Right atrium auricular region (tissue), 2 donors: ENCODE data around the gene SLIT3. TPM values are rescaled to one million over a fixed set of nuclear protein-coding genes. Genes with fewer than 3 reads are reported as not detected.

ENCODE experiments used
- DNase-seq: peaks from one replicate; pipeline ENCODE4 v3.0.0-alpha.2; 2019; ENCODE audit warnings: low spot score
- H3K27ac ChIP-seq, 2 donors: fragments of 200-600 bp; sonication (generic); 1 replicate in 1 of 2; 2 replicates in 1 of 2; pipeline ENCODE4 v1.5.1; 2016 to 2019
- H3K27me3 ChIP-seq, 2 donors: fragments of 200-600 bp; sonication (generic); one replicate each; pipeline versions ENCODE4 v1.5.1 to v1.6.0; 2017 to 2019
- H3K36me3 ChIP-seq: fragments of 200-600 bp; sonication (generic); one replicate; pipeline ENCODE4 v1.5.1; 2016
- H3K4me1 ChIP-seq, 2 donors: fragments of 200-600 bp; sonication (generic); one replicate each; pipeline versions ENCODE4 v1.5.1 to v1.6.0; 2017 to 2019
- H3K4me3 ChIP-seq, 2 donors: fragments of 200-600 bp; sonication (generic); 1 replicate in 1 of 2; 2 replicates in 1 of 2; pipeline ENCODE4 v1.5.1; 2017 to 2019; ENCODE audit warnings: mild to moderate bottlenecking in 1 of 2, moderate library complexity in 1 of 2
- H3K9me3 ChIP-seq, 2 donors: fragments of 200-600 bp; sonication (generic); one replicate each; pipeline ENCODE4 v1.5.1; 2019
- CTCF ChIP-seq, 2 donors: fragments of 200-600 bp; sonication (generic); IDR thresholded peaks; one replicate each; pipeline ENCODE4 v1.5.1; 2019; ENCODE audit warnings: antibody characterized with exemption in 2 of 2
- total RNA-seq, 2 donors: library from RNA; depleted of rRNA; stranded (reverse); fragments of >200 nt; gene quantifications; one replicate each; pipeline ENCODE4 v1.1.0, GENCODE V29; 2016

SLIT3 gene
- total RNA-seq, 2 donors from 2014 or later: 66.1 to 85.8 TPM

- no peak overlapping the region for H3K4me3 ChIP-seq
- no peak for TF ChIP-seq CTCF (IDR thresholded peaks at IDR 0.05)
- no peaks in the 10 kb centered on the region for H3K36me3 ChIP-seq
- H3K4me1 ChIP-seq: peaks cover 0 to 5% of the 10 kb centered on the region in 2 donors
- DNase-seq: no peak
- H3K9me3 ChIP-seq: peaks cover 0 to 3% of the 10 kb centered on the region in 2 donors
- H3K27me3 ChIP-seq: no peaks in the 10 kb centered on the region
- H3K27ac ChIP-seq: no peak overlapping the region
Measured at GRCh38 chr5:169085636-169086035, 215.3 kb downstream of the SLIT3 start.

DNA sequence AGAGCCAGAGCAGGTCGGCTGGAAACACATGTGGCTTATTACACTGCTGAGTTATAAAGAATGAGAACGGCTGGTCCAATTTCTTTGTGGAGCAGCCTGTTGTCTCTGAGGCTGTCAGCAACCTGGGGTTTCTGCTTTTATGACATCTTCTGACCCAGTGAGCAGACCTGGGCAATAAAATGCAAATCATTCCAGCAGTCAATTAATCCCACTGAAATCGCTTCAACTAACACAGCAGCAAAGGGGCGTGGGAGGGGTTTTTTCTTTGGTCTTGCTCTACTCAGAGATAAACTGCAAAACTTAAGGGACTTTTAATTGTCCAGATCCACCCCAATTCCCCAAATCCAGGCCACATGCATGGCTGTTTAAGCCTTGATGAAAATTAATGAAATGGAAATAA, 215.7 kb downstream of the SLIT3 start:
- Histone ChIP-seq H3K9me3 (no peaks in the 10 kb centered on the region), H3K36me3 (no peaks in the 10 kb centered on the region), H3K27ac (no peak overlapping the region), H3K4me1 (peaks cover 0 to 5% of the 10 kb centered on the region in 2 donors), H3K4me3 (no peak overlapping the region), H3K27me3 (no peaks in the 10 kb centered on the region)
- no peak for TF ChIP-seq CTCF (IDR thresholded peaks at IDR 0.05)
- no peak for DNase-seq

DNA sequence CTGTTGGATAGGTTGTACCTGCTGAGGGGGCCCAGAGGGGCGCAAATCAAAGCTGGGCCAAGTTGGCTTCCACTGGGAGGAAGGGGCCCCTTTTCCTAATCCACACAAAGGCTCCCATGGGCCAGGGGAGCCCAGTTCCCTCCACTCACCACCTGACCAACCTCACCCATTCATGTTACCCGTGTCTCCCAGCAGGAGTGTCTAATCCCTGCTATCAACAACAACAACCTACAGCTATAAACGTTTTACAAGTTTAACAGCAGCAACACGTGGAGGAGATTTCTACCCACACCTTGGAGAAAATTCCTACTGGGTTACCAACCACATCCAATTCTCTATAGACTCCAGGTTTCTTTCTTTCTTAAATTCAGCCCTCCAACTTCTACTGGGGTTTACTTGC, 216.2 kb downstream of the SLIT3 start:
- Histone ChIP-seq H3K9me3 (no peaks in the 10 kb centered on the region), H3K27ac (no peak overlapping the region), H3K4me1 (peaks cover 0 to 5% of the 10 kb centered on the region in 2 donors), H3K27me3 (no peaks in the 10 kb centered on the region), H3K4me3 (no peak overlapping the region), H3K36me3 (no peaks in the 10 kb centered on the region)
- no peak for DNase-seq
- TF ChIP-seq CTCF (IDR thresholded peaks at IDR 0.05): no peak

DNA sequence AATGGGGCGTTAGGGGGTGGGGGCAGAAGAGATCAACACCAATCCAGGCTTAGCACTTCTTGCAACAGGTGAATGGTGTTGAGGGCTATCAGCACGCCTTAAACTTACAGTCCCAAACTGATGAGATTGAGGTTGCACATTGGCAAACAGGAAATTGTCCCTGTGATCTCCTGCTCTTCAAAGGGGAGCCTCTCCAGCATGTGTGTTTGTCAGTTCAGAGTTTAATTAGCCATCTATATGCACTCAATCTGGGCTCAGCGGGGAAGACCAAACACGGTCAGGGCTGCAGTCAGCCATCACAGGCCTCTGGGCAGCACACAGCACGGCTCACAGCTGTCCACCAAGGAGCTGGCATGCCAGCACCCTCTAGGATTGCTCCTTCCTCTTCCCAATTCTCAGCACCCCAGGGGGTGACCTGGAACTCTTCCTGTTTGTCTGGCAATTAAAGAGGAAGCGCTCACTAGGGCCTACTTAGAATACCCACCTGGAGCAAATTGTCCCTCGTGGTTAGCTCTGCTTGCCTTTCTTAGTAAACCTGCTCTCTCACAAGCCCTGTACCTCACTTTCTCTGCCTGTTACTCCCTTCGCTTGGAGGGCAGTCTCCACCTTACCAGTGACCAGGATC, 217.4 kb downstream of the SLIT3 start:
- Histone ChIP-seq H3K36me3 (no peaks in the 10 kb centered on the region), H3K9me3 (no peaks in the 10 kb centered on the region), H3K27me3 (no peaks in the 10 kb centered on the region), H3K27ac (no peak overlapping the region), H3K4me1 (peaks cover 0 to 5% of the 10 kb centered on the region in 2 donors), H3K4me3 (no peak overlapping the region)
- no peak for TF ChIP-seq CTCF (IDR thresholded peaks at IDR 0.05)
- no peak for DNase-seq

DNA sequence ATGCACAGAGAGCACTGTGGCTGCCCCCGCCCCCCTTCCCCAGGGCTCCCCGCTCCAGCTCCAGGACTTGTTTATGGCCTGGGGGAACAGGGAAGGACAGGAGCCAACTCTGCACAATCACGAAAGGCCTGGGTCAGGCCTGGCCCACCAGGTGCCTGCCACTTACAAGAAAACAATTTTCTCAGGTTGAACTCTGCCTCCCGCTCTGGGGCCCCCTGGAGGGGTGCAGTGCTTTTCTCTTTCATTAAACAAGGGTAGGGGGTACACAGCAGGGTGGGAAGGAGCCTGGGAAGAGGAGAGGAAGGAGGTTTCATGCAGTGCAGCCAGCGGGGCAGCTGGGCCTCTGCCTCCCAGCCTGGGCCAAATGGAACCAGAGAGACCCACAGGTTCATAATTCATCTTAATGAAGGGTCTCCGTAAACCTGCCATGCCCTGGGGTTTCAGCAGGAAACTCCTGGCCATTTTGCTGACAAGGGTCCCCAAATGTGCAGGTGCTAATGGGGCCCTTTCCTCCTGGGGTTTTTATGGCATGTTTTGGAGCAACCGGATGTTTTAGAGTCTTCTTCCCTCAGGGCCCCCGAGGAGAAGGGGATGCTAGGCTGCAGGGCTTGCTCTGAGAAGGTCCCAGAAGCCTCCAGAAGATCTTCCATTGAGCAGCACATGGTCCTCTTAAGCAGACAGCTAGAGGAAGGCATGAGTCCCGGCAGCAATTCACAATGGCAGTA, 219.8 kb downstream of the SLIT3 start:
- TF ChIP-seq CTCF (IDR thresholded peaks at IDR 0.05): no peak
- no peak for DNase-seq
- H3K27ac ChIP-seq: no peak overlapping the region
- no peaks in the 10 kb centered on the region for H3K27me3 ChIP-seq
- H3K4me1 ChIP-seq: no peaks in the 10 kb centered on the region
- no peaks in the 10 kb centered on the region for H3K36me3 ChIP-seq
- no peaks in the 10 kb centered on the region for H3K9me3 ChIP-seq
- no peak overlapping the region for H3K4me3 ChIP-seq
